Stomach smooth muscle (tissue), 2 donors: ENCODE results near the gene TRIM2.

Experiments used
- H3K27ac ChIP-seq: one replicate; pipeline ENCODE4 v1.7.0; 2013; ENCODE audit warnings: mild to moderate bottlenecking, low read length, inconsistent platforms
- H3K27me3 ChIP-seq, 2 donors: one replicate each; pipeline ENCODE4 v1.7.0; 2013; ENCODE audit warnings: low read length in 2 of 2; ENCODE audit not compliant: insufficient read depth in 2 of 2, control insufficient read depth in 1 of 2
- H3K36me3 ChIP-seq, 2 donors: one replicate each; pipeline ENCODE4 v1.7.0; 2013; ENCODE audit warnings: low read length in 2 of 2; ENCODE audit not compliant: control insufficient read depth in 2 of 2, insufficient read depth in 2 of 2
- H3K4me1 ChIP-seq: one replicate; pipeline ENCODE4 v1.7.0; 2013; ENCODE audit warnings: low read length; ENCODE audit not compliant: control insufficient read depth, insufficient read depth
- H3K4me3 ChIP-seq, 2 donors: one replicate each; pipeline ENCODE4 v1.7.0; 2013; ENCODE audit warnings: low read length in 2 of 2
- H3K9ac ChIP-seq, 2 donors: one replicate each; pipeline ENCODE4 v1.7.0; 2013; ENCODE audit warnings: low read length in 2 of 2, mild to moderate bottlenecking in 1 of 2
- H3K9me3 ChIP-seq, 2 donors: one replicate each; pipeline ENCODE4 v1.7.0; 2013; ENCODE audit warnings: low read length in 2 of 2; ENCODE audit not compliant: control insufficient read depth in 2 of 2
- donor health status: healthy.
- donor health status: Pancreatic carcinoma.

Gene TRIM2

GRCh38 chr4:153209410-153209809 lies 5.2 kb downstream of the TRIM2 start:
- H3K9ac ChIP-seq: no peak overlapping the region
- no peaks in the 10 kb centered on the region for H3K36me3 ChIP-seq
- H3K27ac ChIP-seq: no peak overlapping the region
- no peaks in the 10 kb centered on the region for H3K27me3 ChIP-seq
- no peak overlapping the region for H3K4me3 ChIP-seq
- H3K9me3 ChIP-seq: no peaks in the 10 kb centered on the region
- no peaks in the 10 kb centered on the region for H3K4me1 ChIP-seq

- no peaks in the 10 kb centered on the region for H3K4me1 ChIP-seq
- no peaks in the 10 kb centered on the region for H3K9me3 ChIP-seq
- no peak overlapping the region for H3K9ac ChIP-seq
- no peak overlapping the region for H3K4me3 ChIP-seq
- H3K27ac ChIP-seq: no peak overlapping the region
- H3K27me3 ChIP-seq: no peaks in the 10 kb centered on the region
- no peaks in the 10 kb centered on the region for H3K36me3 ChIP-seq
Measured at GRCh38 chr4:153210727-153211126, 6.5 kb downstream of the TRIM2 start.

DNA sequence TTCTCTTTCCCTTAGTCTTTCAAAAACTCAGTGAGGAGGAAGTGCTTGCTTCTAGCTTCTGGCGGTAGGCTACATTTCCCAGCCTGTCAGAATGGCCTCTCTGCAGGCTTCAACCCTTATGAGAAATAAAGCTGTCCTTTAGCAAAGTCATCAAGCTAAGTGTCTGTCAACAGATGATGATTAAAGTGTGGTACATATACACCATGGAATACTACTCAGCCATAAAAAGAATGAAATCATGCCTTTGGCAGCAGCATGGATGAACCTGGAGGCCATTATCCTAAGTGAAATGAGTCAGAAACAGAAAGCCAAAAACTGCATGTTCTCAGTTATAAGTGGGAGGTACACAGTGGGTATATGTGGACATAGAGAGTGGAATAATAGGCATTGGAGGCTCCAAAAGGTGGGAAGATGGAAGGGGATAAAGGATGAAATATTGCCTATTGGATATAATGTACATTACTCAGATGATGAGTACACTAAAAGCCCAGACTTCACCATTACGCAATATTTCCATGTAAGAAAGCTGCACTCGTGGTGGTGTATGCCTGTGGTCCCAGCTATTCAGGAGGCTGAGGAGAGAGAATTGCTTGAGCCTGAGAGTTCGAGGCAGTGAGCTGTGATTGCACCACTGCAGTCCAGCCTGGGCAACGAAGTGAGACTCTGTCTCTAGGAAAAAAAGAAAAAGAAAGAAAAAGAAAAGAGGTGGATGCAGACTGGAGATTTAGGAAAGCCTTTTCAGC lies 7.9 kb downstream of the TRIM2 start:
- Histone ChIP-seq H3K27me3 (no peaks in the 10 kb centered on the region), H3K27ac (no peak overlapping the region), H3K36me3 (no peaks in the 10 kb centered on the region), H3K4me1 (no peaks in the 10 kb centered on the region), H3K4me3 (no peak overlapping the region), H3K9ac (no peak overlapping the region), H3K9me3 (no peaks in the 10 kb centered on the region)

- no peaks in the 10 kb centered on the region for H3K4me1 ChIP-seq
- H3K27me3 ChIP-seq: no peaks in the 10 kb centered on the region
- H3K9ac ChIP-seq: no peak overlapping the region
Measured at GRCh38 chr4:153212736-153213135, 8.5 kb downstream of the TRIM2 start.

GRCh38 chr4:153215921-153216320 lies 11.7 kb downstream of the TRIM2 start:
- no peaks in the 10 kb centered on the region for H3K27me3 ChIP-seq
- no peak overlapping the region for H3K27ac ChIP-seq
- no peaks in the 10 kb centered on the region for H3K9me3 ChIP-seq
- H3K36me3 ChIP-seq: no peaks in the 10 kb centered on the region
- H3K9ac ChIP-seq: no peak overlapping the region
- no peak overlapping the region for H3K4me3 ChIP-seq
- no peaks in the 10 kb centered on the region for H3K4me1 ChIP-seq

More at GRCh38 chr4:153212736-153213135, 8.5 kb downstream of the TRIM2 start:
- no peak overlapping the region for H3K4me3 ChIP-seq
- no peak overlapping the region for H3K27ac ChIP-seq
- no peaks in the 10 kb centered on the region for H3K9me3 ChIP-seq
- H3K36me3 ChIP-seq: no peaks in the 10 kb centered on the region

- Histone ChIP-seq H3K9ac (no peak overlapping the region), H3K4me3 (no peak overlapping the region), H3K4me1 (no peaks in the 10 kb centered on the region), H3K27me3 (no peaks in the 10 kb centered on the region), H3K9me3 (no peaks in the 10 kb centered on the region), H3K36me3 (no peaks in the 10 kb centered on the region), H3K27ac (no peak overlapping the region)
Measured at GRCh38 chr4:153216546-153216945, 12.3 kb downstream of the TRIM2 start.

DNA sequence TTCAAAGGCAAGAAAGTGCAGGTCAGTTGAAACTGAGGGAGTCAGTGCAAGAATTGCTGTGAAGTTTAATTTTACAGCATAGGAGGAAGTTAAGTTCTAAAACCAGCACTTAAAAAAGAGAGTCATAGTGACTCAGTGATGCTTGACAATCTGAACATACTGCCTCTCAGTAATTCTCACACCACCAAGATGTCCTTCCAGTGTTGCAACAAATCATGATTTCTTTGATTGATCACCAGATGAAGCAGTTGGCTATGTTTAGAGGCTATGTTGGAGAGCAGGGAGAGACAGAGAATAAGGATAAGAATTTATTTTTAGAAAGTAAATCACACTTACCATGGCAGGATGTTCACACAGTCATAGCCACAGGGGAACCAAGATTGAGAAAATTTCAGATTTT lies 13.2 kb downstream of the TRIM2 start:
- no peak overlapping the region for H3K27ac ChIP-seq
- H3K4me1 ChIP-seq: no peaks in the 10 kb centered on the region
- no peaks in the 10 kb centered on the region for H3K36me3 ChIP-seq
- no peak overlapping the region for H3K4me3 ChIP-seq
- H3K27me3 ChIP-seq: no peaks in the 10 kb centered on the region
- H3K9ac ChIP-seq: no peak overlapping the region
- no peaks in the 10 kb centered on the region for H3K9me3 ChIP-seq

GRCh38 chr4:153218961-153219360 lies 14.7 kb downstream of the TRIM2 start:
- Histone ChIP-seq H3K27me3 (no peaks in the 10 kb centered on the region), H3K4me1 (peaks cover 2% of the 10 kb centered on the region), H3K36me3 (no peaks in the 10 kb centered on the region), H3K4me3 (no peak overlapping the region), H3K9me3 (no peaks in the 10 kb centered on the region), H3K27ac (no peak overlapping the region), H3K9ac (no peak overlapping the region)

DNA sequence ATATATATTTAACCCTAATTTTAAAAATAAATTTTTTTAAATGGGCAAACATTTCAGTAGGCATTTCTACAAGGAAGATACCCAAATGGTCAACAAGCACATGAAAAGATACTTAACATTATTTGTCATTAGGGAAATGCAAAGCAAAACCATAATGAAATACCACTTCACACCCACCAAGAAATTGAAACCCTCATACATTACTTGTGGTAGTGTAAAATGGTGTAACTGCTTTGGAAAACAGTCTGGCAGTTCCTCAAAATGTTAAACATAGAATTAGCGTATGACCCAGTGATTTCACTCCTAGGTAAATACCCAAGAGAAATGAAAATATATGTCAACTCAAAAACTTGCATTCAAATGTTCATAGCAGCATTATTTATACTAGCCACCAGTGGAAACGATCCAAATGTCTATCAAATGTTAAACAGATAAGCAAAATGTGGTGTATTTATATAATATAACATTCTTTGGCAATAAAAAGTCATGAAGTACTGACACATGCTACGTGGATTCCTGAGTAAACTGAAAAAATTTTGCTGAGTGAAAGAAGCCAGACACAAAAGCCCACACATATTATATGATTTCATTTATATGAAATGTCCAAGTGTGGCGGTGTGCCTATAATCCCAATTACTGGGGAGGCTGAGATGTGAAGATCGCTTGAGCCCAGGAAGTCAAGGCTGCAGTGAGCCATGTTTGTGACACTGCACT lies 16.6 kb downstream of the TRIM2 start:
- Histone ChIP-seq H3K9ac (no peak overlapping the region), H3K27me3 (no peaks in the 10 kb centered on the region), H3K27ac (no peak overlapping the region), H3K9me3 (no peaks in the 10 kb centered on the region), H3K4me3 (no peak overlapping the region), H3K36me3 (no peaks in the 10 kb centered on the region), H3K4me1 (peaks cover 6% of the 10 kb centered on the region)

GRCh38 chr4:153221783-153222706 lies 17.8 kb downstream of the TRIM2 start:
- Histone ChIP-seq H3K9me3 (no peaks in the 10 kb centered on the region), H3K27ac (peak overlapping the region; percentile 87), H3K4me1 (peaks cover 6% of the 10 kb centered on the region), H3K36me3 (no peaks in the 10 kb centered on the region), H3K4me3 (peak overlapping the region; percentile 80 to 84), H3K9ac (peak overlapping the region; percentile 81 to 86), H3K27me3 (no peaks in the 10 kb centered on the region)
